SK-N-SH (cell line): Measurements from ENCODE around the gene MET.

Source experiments
- FOXM1 ChIP-seq: IDR thresholded peaks from 2 replicates; pipeline ENCODE4 v1.4.0; 2012; ENCODE audit warnings: low read depth, mild to moderate bottlenecking
- TF ChIP-seq, protein P1 (sequence below): fragments of 200-600 bp; sonication (generic); IDR thresholded peaks from 2 replicates; pipeline ENCODE4 v1.6.1; 2017; ENCODE audit warnings: antibody characterized with exemption, mild to moderate bottlenecking, moderate library complexity

DNA sequence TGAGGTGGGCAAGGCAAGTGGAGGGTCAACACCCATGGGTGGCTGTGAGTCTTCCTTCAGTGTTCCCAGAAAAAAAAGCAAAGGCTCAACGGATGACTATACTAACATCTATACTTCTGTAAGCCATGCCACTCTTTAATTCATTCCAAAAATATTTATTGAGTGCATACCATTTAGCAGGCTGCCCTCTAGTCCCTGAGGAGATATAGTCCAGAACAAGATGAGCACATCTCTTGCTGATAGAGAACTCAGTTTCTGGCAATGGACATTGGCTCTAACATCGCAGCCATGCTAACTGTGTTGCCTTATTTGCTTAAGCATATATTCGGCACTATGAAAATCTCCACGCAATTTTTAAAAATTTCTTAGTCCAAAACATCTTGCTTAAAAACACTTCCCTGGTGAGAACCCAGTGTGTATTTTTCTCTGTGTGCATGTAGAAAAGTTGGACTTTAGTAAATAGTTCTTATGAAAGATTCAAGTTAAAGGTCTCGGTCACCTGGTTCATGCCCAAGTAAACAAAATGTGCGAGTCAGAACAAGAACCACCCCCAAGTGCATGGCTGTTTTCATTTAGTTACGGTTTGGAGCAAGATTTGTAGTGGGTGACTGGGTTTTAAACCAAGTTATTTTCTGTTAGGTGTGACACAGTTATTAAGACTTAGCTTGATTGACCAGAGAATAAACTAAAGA lies 69.8 kb downstream of the MET start:
- TF ChIP-seq, protein P1, sequence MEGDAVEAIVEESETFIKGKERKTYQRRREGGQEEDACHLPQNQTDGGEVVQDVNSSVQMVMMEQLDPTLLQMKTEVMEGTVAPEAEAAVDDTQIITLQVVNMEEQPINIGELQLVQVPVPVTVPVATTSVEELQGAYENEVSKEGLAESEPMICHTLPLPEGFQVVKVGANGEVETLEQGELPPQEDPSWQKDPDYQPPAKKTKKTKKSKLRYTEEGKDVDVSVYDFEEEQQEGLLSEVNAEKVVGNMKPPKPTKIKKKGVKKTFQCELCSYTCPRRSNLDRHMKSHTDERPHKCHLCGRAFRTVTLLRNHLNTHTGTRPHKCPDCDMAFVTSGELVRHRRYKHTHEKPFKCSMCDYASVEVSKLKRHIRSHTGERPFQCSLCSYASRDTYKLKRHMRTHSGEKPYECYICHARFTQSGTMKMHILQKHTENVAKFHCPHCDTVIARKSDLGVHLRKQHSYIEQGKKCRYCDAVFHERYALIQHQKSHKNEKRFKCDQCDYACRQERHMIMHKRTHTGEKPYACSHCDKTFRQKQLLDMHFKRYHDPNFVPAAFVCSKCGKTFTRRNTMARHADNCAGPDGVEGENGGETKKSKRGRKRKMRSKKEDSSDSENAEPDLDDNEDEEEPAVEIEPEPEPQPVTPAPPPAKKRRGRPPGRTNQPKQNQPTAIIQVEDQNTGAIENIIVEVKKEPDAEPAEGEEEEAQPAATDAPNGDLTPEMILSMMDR = no peak
- TF ChIP-seq FOXM1 = no peak
